Progenitor cell of endocrine pancreas (in vitro differentiated cells): ENCODE measurements around the gene RASSF6. TPM values are rescaled to one million over a fixed set of nuclear protein-coding genes. Genes with fewer than 3 reads are reported as not detected.
A peak's percentile ranks its signal among the peaks of the same experiment; 100 is the strongest.
"Not testable (repeated sequence)": the region's sequence is repeated elsewhere in the genome, so short reads cannot be mapped to it uniquely, and the experiment has no call there.

ENCODE experiments used
- DNase-seq: peaks from one replicate; pipeline ENCODE4 v3.0.0; 2021; ENCODE audit warnings: low spot score; ENCODE audit not compliant: unreplicated experiment
- H3K27ac Mint-ChIP-seq: 2 replicates; pipeline ENCODE4 v1.8.0; 2021; ENCODE audit warnings: mild to moderate bottlenecking, moderate library complexity, mixed read lengths
- H3K27me3 Mint-ChIP-seq: 2 replicates; pipeline ENCODE4 v1.8.0; 2021; ENCODE audit warnings: mixed read lengths
- H3K36me3 Mint-ChIP-seq: 2 replicates; pipeline ENCODE4 v1.8.0; 2022; ENCODE audit warnings: mixed read lengths; ENCODE audit not compliant: insufficient read depth
- H3K4me1 Mint-ChIP-seq: 2 replicates; pipeline ENCODE4 v1.8.0; 2021; ENCODE audit warnings: low read depth, mixed read lengths
- H3K4me3 Mint-ChIP-seq: 2 replicates; pipeline ENCODE4 v1.8.0; 2021; ENCODE audit warnings: low read depth, mild to moderate bottlenecking, moderate library complexity, mixed read lengths
- H3K9me3 Mint-ChIP-seq: 2 replicates; pipeline ENCODE4 v1.8.0; 2021; ENCODE audit warnings: low read depth, mixed read lengths
- long read RNA-seq: library from polyadenylated mRNA; unstranded; transcript quantifications from one replicate; pipeline ENCODE4 v2.0.0, GENCODE V29; 2020
- total RNA-seq: library from RNA; stranded (reverse); gene quantifications from 2 replicates; pipeline ENCODE4 v1.2.1, GENCODE V29; 2021
- TF ChIP-seq, protein P1 (sequence below): fragments of 200-600 bp; sonication (generic); IDR thresholded peaks from one replicate; pipeline ENCODE4 v1.5.0; 2021; ENCODE audit warnings: antibody characterized with exemption, mild to moderate bottlenecking; ENCODE audit not compliant: unreplicated experiment

The RASSF6 gene, protein sequence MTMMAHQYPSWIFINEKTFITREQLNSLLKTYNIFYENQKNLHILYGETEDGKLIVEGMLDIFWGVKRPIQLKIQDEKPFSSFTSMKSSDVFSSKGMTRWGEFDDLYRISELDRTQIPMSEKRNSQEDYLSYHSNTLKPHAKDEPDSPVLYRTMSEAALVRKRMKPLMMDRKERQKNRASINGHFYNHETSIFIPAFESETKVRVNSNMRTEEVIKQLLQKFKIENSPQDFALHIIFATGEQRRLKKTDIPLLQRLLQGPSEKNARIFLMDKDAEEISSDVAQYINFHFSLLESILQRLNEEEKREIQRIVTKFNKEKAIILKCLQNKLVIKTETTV
- total RNA-seq = 10.1 and 10.6 TPM in 2 replicates
- long read RNA-seq, full-length matches to known transcripts = 73 of 107 reads
- long read RNA-seq, partial matches to known transcripts = 10 of 107 reads
- long read RNA-seq, other reads (novel, unspliced or antisense) = 24 of 107 reads

DNA sequence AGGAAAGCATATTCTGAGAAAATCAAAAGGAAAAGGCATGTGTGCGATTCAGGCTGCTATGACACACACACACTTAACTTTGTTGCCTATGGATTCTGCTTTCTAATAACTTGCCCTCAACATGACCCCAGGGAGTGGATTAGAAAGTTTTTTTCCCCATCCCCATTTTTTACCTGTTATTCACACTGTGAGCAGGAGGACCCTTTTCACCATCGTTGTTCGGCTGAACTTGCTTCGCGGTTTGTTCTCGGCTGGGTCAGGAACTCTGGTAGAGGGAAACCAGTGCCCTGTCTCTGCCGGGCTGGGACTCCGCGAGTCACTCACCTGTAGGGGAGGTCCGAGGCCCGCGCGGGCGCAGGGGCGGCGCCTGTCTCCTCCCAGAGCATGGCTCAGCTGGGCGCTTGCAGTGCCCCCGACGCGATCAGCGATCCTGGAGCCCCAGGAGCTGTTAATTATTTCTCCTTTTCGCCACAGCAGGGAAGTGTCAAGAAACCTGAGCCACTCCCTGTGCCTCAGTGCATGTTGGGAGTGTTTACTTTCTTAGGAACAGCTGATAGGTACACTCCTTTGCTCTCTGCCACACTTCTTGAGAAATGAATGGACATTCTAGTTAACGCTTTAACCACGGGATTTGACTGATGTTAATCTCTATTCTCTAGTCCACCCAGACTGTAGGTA, at the start of gene RASSF6:
TSS of gene RASSF6 (minus strand) at position 322 of the 678 bp plus-strand sequence. CDS start 8,641 bp downstream, outside the sequence.
- peak within 1 kb of the TSS; percentile 98 for H3K27ac Mint-ChIP-seq

DNA sequence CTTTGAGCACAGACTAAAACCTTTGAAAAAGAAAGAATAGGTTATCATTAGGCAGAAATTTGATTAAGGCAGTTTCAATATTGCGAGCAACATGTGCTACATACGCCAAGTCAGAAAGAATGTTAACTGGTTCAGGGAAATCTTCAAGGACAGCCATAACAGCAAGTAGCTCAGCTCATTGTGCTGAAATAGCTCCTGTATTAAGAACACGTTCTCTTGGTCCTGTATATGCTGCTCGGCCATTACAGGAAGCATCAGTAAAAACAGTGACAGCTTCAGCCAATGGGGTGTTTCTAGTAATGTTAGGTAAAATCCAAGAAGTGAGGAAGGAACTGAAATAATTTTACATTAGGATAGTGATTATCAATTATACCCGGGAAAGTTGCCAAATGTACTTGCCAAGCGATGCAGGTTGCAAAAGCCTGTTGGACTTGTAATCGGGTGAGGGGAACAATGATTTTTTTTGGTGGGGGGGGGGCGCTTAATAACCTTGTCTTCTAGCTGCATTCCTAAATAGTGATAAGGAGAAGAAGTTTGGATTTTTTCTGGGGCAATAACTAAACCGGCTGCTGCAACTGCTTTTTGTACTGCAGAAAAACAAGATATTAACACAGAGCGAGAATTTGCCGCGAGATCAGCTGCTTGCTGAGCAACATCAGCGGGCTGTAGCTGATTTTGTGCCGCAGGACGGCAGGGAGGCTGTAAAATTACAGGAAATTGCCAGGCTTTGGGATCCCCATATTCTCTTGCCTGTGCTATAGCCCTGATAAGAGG, 49.4 kb upstream of the RASSF6 start:
- Mint-ChIP-seq H3K4me3 (no peak overlapping the region), H3K9me3 (no peaks in the 10 kb centered on the region), H3K36me3 (no peaks in the 10 kb centered on the region), H3K4me1 (peaks cover 9% of the 10 kb centered on the region), H3K27ac (no peak overlapping the region), H3K27me3 (no peaks in the 10 kb centered on the region)
- DNase-seq = no peak
- TF ChIP-seq, protein P1, sequence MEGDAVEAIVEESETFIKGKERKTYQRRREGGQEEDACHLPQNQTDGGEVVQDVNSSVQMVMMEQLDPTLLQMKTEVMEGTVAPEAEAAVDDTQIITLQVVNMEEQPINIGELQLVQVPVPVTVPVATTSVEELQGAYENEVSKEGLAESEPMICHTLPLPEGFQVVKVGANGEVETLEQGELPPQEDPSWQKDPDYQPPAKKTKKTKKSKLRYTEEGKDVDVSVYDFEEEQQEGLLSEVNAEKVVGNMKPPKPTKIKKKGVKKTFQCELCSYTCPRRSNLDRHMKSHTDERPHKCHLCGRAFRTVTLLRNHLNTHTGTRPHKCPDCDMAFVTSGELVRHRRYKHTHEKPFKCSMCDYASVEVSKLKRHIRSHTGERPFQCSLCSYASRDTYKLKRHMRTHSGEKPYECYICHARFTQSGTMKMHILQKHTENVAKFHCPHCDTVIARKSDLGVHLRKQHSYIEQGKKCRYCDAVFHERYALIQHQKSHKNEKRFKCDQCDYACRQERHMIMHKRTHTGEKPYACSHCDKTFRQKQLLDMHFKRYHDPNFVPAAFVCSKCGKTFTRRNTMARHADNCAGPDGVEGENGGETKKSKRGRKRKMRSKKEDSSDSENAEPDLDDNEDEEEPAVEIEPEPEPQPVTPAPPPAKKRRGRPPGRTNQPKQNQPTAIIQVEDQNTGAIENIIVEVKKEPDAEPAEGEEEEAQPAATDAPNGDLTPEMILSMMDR = no peak

More for the DNA sequence above, at the start of gene RASSF6:
- H3K4me3 Mint-ChIP-seq = peak within 1 kb of the TSS; percentile 93
- H3K4me1 Mint-ChIP-seq = peaks cover 28% of the 10 kb centered on the region
- DNase-seq = peak; percentile 79
- H3K9me3 Mint-ChIP-seq = no peaks in the 10 kb centered on the region
- H3K27me3 Mint-ChIP-seq = no peaks in the 10 kb centered on the region
- H3K36me3 Mint-ChIP-seq = no peaks in the 10 kb centered on the region
- TF ChIP-seq, protein P1 = peak; percentile 23

DNA sequence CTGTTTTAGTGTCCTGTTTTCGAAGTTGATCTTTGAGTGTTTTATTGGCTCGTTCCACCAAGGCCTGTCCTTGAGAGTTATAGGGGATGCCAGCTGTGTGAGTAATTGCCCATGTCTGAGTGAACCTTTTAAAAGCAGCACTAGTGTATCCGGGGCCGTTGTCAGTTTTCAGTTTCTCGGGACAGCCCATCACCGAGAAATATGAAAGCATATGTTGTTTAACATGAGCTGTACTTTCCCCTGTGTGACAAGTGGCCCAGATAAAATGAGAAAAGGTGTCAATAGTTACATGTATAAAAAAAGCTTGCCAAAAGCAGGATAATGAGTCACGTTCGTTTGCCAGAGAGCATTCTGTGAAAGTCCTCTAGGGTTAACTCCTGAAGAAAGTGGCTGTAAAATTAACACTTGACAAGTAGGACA, 48.6 kb upstream of the RASSF6 start:
- H3K9me3 Mint-ChIP-seq = no peaks in the 10 kb centered on the region
- H3K27me3 Mint-ChIP-seq = no peaks in the 10 kb centered on the region
- DNase-seq = no peak
- no peak overlapping the region for H3K27ac Mint-ChIP-seq
- TF ChIP-seq, protein P1 = no peak
- peaks cover 9% of the 10 kb centered on the region for H3K4me1 Mint-ChIP-seq
- H3K4me3 Mint-ChIP-seq = no peak overlapping the region
- no peaks in the 10 kb centered on the region for H3K36me3 Mint-ChIP-seq

DNA sequence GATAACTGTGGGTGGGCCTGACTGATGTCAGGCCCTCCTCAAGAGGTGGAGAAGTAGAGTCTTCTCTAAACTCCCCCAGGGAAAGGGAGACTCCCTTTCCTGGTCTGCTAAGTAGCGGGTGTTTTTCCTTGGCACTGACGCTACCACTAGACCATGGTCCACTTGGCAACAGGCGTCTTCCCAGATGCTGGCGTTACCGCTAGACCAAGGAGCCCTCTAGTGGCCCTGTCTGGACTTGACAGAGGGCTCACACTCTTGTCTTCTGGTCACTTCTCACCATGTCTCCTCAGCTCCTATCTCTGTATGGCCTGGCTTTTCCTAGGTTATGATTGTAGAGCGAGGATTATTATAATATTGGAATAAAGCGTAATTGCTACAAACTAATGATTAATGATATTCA, 45.7 kb upstream of the RASSF6 start:
- H3K4me3 Mint-ChIP-seq, H3K9me3 Mint-ChIP-seq, H3K27ac Mint-ChIP-seq, DNase-seq, H3K36me3 Mint-ChIP-seq, H3K4me1 Mint-ChIP-seq, H3K27me3 Mint-ChIP-seq: not testable (repeated sequence)
- TF ChIP-seq, protein P1 = peak; percentile 42

DNA sequence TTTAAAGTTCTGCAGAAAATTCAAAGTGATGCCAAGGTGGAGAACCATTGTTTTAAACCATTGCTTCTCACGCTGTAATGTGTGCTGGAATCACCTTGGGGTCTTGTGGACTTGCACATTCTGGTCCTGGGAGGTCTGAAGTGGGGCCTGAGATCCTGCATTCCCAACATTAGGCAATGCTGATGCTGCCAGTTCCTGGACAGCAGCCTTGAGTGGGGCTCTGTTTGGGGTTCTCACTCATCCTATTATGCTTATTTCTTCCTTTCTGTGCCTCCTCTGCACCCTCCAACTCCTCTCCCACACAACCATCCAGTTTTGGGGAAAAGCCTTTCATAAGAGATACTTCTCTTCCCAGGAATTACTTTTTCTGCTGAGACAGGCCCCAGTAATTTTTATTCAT, 44.2 kb upstream of the RASSF6 start:
- H3K36me3 Mint-ChIP-seq = no peaks in the 10 kb centered on the region
- H3K4me3 Mint-ChIP-seq = no peak overlapping the region
- no peaks in the 10 kb centered on the region for H3K9me3 Mint-ChIP-seq
- H3K4me1 Mint-ChIP-seq = peaks cover 1% of the 10 kb centered on the region
- no peaks in the 10 kb centered on the region for H3K27me3 Mint-ChIP-seq
- H3K27ac Mint-ChIP-seq = no peak overlapping the region
- TF ChIP-seq, protein P1 = no peak
- no peak for DNase-seq
